ENCODE data around the gene MPI.
"Not testable (repeated sequence)": the region's sequence is repeated elsewhere in the genome, so short reads cannot be mapped to it uniquely, and the experiment has no call there.

GRCh38 chr15:74894383-74894782 is 4.5 kb downstream of the MPI start:
- not testable (repeated sequence) for TF ChIP-seq YY1 (IDR thresholded peaks at IDR 0.05; ENCODE audit: insufficient read depth, insufficient read length); ZNF274 (IDR thresholded peaks at IDR 0.05; ENCODE audit: low read depth, low read length); SUZ12 (IDR thresholded peaks at IDR 0.05; ENCODE audit: extremely low read depth, insufficient read depth, insufficient read length)
